ENCODE data around the gene SLC35A2. TPM values are rescaled to one million over a fixed set of nuclear protein-coding genes. Genes with fewer than 3 reads are reported as not detected.
A peak's percentile ranks its signal among the peaks of the same experiment; 100 is the strongest.

SLC35A2 gene
- polyA plus RNA-seq (2013, experiment 1 of 2), result 15.8 TPM
- 15.7 TPM for polyA plus RNA-seq (2013, experiment 2 of 2)

- Histone ChIP-seq H3K56ac (ENCODE audit: low read length) (peak within 1 kb of the TSS; percentile 87), H3K9ac (ENCODE audit: low read length) (peak within 1 kb of the TSS; percentile 77), H2BK120ac (ENCODE audit: low read depth, low read length) (no peak within 1 kb of the TSS), H4K8ac (ENCODE audit: low read depth, low read length) (no peak within 1 kb of the TSS), H3K79me2 (ENCODE audit: control insufficient read depth, insufficient read depth, low read length) (peaks cover 6% of the 10 kb centered on the region), H3K4me2 (ENCODE audit: low read length) (peak within 1 kb of the TSS; percentile 57), H3K4ac (ENCODE audit: low read depth, low read length) (no peak within 1 kb of the TSS), H3K4me3 (ENCODE audit: low read length) (peak within 1 kb of the TSS; percentile 70), H3K27ac (ENCODE audit: low read depth, low read length) (peak within 1 kb of the TSS; percentile 70), H2BK5ac (ENCODE audit: low read length) (no peak within 1 kb of the TSS), H3K23ac (ENCODE audit: low read length) (no peak within 1 kb of the TSS), H3K79me1 (ENCODE audit: low read length) (no peaks in the 10 kb centered on the region), H3K36me3 (ENCODE audit: control insufficient read depth, insufficient read depth, low read length) (no peaks in the 10 kb centered on the region), H3K4me1 (ENCODE audit: control insufficient read depth, low read depth, low read length) (no peaks in the 10 kb centered on the region), H4K5ac (ENCODE audit: low read length) (no peak within 1 kb of the TSS), H3K18ac (ENCODE audit: low read length) (no peak within 1 kb of the TSS), H2BK15ac (replicated peaks; ENCODE audit: low read depth) (no peak within 1 kb of the TSS), H3K27me3 (ENCODE audit: insufficient read depth, low read length, poor library complexity) (no peaks in the 10 kb centered on the region), H2AK5ac (ENCODE audit: low read length) (no peak within 1 kb of the TSS)
- DNase-seq, result peak; percentile 93
- no CpG with 5 or more reads among the region's 60 CpGs for WGBS (ENCODE audit: extremely low coverage, insufficient coverage, low lambda C conversion rate)
These were observed at the start of gene SLC35A2 for GRCh38 chrX:48911412-48912182. SLC35A2 (minus strand) TSS chrX:48911646; CDS start chrX:48911636, 10 bp downstream.

DNA sequence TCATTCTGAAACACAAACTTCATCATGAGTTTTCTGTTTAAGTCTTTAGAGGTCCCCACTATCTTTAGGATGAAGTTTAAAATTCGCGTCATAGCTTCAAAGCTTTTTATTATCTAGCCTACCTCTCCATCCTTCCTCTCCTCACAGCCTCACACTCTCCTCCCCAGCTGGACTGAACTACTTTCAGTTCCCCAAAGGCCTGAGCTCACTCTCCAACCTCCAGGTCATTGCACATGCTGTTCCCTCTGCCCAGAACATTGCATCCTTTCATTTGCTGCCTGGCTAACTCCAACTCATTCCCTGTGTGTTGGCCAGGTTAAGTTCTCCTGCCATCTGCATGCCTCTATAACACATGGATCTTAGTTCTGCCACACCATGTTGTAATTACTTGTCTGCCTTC, 48.8 kb upstream of the SLC35A2 start:
- Histone ChIP-seq H3K4ac (ENCODE audit: low read depth, low read length) (no peak overlapping the region), H2BK120ac (ENCODE audit: low read depth, low read length) (no peak overlapping the region), H2AK5ac (ENCODE audit: low read length) (no peak overlapping the region), H3K79me1 (ENCODE audit: low read length) (no peaks in the 10 kb centered on the region), H3K23ac (ENCODE audit: low read length) (no peak overlapping the region), H3K4me2 (ENCODE audit: low read length) (no peak overlapping the region), H3K79me2 (ENCODE audit: control insufficient read depth, insufficient read depth, low read length) (peaks cover 17% of the 10 kb centered on the region), H3K4me3 (ENCODE audit: low read length) (no peak overlapping the region), H2BK15ac (replicated peaks; ENCODE audit: low read depth) (no peak overlapping the region), H4K5ac (ENCODE audit: low read length) (no peak overlapping the region), H4K8ac (ENCODE audit: low read depth, low read length) (no peak overlapping the region), H2BK5ac (ENCODE audit: low read length) (no peak overlapping the region), H3K18ac (ENCODE audit: low read length) (no peak overlapping the region), H3K9ac (ENCODE audit: low read length) (no peak overlapping the region), H3K56ac (ENCODE audit: low read length) (no peak overlapping the region), H3K27ac (ENCODE audit: low read depth, low read length) (no peak overlapping the region), H3K36me3 (ENCODE audit: control insufficient read depth, insufficient read depth, low read length) (no peaks in the 10 kb centered on the region), H3K27me3 (ENCODE audit: insufficient read depth, low read length, poor library complexity) (no peaks in the 10 kb centered on the region), H3K4me1 (ENCODE audit: control insufficient read depth, low read depth, low read length) (no peaks in the 10 kb centered on the region)
- no CpG with 5 or more reads among the region's 2 CpGs for WGBS (ENCODE audit: extremely low coverage, insufficient coverage, low lambda C conversion rate)
- no peak for DNase-seq

- no peak for DNase-seq
These were observed 47.2 kb upstream of the SLC35A2 start for GRCh38 chrX:48958635-48959094.

GRCh38 chrX:48957827-48958634, 46.6 kb upstream of the SLC35A2 start:
- Histone ChIP-seq H3K23ac (ENCODE audit: low read length) (no peak overlapping the region), H2BK15ac (replicated peaks; ENCODE audit: low read depth) (no peak overlapping the region), H3K79me2 (ENCODE audit: control insufficient read depth, insufficient read depth, low read length) (peaks cover 35% of the 10 kb centered on the region), H3K56ac (ENCODE audit: low read length) (peak overlapping the region; percentile 85), H2BK120ac (ENCODE audit: low read depth, low read length) (no peak overlapping the region), H3K27me3 (ENCODE audit: insufficient read depth, low read length, poor library complexity) (no peaks in the 10 kb centered on the region), H3K4me2 (ENCODE audit: low read length) (peak overlapping the region; percentile 84), H3K4me1 (ENCODE audit: control insufficient read depth, low read depth, low read length) (no peaks in the 10 kb centered on the region), H3K4ac (ENCODE audit: low read depth, low read length) (no peak overlapping the region), H3K79me1 (ENCODE audit: low read length) (no peaks in the 10 kb centered on the region), H2BK5ac (ENCODE audit: low read length) (peak overlapping the region; percentile 70), H3K4me3 (ENCODE audit: low read length) (peak overlapping the region; percentile 81), H3K18ac (ENCODE audit: low read length) (peak overlapping the region; percentile 71), H3K36me3 (ENCODE audit: control insufficient read depth, insufficient read depth, low read length) (no peaks in the 10 kb centered on the region), H4K8ac (ENCODE audit: low read depth, low read length) (no peak overlapping the region), H4K5ac (ENCODE audit: low read length) (no peak overlapping the region), H3K9ac (ENCODE audit: low read length) (peak overlapping the region; percentile 84), H3K27ac (ENCODE audit: low read depth, low read length) (peak overlapping the region; percentile 83), H2AK5ac (ENCODE audit: low read length) (no peak overlapping the region)
- DNase-seq, result peak; percentile 99
- WGBS (ENCODE audit: extremely low coverage, insufficient coverage, low lambda C conversion rate), result no CpG with 5 or more reads among the region's 66 CpGs

More at GRCh38 chrX:48958635-48959094, 47.2 kb upstream of the SLC35A2 start:
- Histone ChIP-seq H3K79me2 (ENCODE audit: control insufficient read depth, insufficient read depth, low read length) (peaks cover 29% of the 10 kb centered on the region), H4K8ac (ENCODE audit: low read depth, low read length) (no peak overlapping the region), H2BK5ac (ENCODE audit: low read length) (no peak overlapping the region), H2BK120ac (ENCODE audit: low read depth, low read length) (no peak overlapping the region), H3K9ac (ENCODE audit: low read length) (peak overlapping the region; percentile 82), H3K4ac (ENCODE audit: low read depth, low read length) (peak overlapping the region; percentile 60), H2AK5ac (ENCODE audit: low read length) (no peak overlapping the region), H3K56ac (ENCODE audit: low read length) (peak overlapping the region; percentile 85), H3K4me2 (ENCODE audit: low read length) (peak overlapping the region; percentile 40), H3K79me1 (ENCODE audit: low read length) (no peaks in the 10 kb centered on the region), H4K5ac (ENCODE audit: low read length) (no peak overlapping the region), H3K36me3 (ENCODE audit: control insufficient read depth, insufficient read depth, low read length) (no peaks in the 10 kb centered on the region), H3K4me3 (ENCODE audit: low read length) (no peak overlapping the region), H3K23ac (ENCODE audit: low read length) (no peak overlapping the region), H2BK15ac (replicated peaks; ENCODE audit: low read depth) (no peak overlapping the region), H3K18ac (ENCODE audit: low read length) (no peak overlapping the region), H3K27me3 (ENCODE audit: insufficient read depth, low read length, poor library complexity) (no peaks in the 10 kb centered on the region), H3K4me1 (ENCODE audit: control insufficient read depth, low read depth, low read length) (no peaks in the 10 kb centered on the region), H3K27ac (ENCODE audit: low read depth, low read length) (peak overlapping the region; percentile 45)
- no CpG with 5 or more reads among the region's 21 CpGs for WGBS (ENCODE audit: extremely low coverage, insufficient coverage, low lambda C conversion rate)

- no peak within 1 kb of the TSS for H2AK5ac ChIP-seq (ENCODE audit: low read length)
- peak within 1 kb of the TSS; percentile 71 for H3K18ac ChIP-seq (ENCODE audit: low read length)
- no peaks in the 10 kb centered on the region for H3K27me3 ChIP-seq (ENCODE audit: insufficient read depth, low read length, poor library complexity)
- no peaks in the 10 kb centered on the region for H3K36me3 ChIP-seq (ENCODE audit: control insufficient read depth, insufficient read depth, low read length)
- H4K8ac ChIP-seq (ENCODE audit: low read depth, low read length), result no peak within 1 kb of the TSS
- H3K56ac ChIP-seq (ENCODE audit: low read length), result peak within 1 kb of the TSS; percentile 92
- H3K79me2 ChIP-seq (ENCODE audit: control insufficient read depth, insufficient read depth, low read length), result peaks cover 40% of the 10 kb centered on the region
- H2BK15ac ChIP-seq (replicated peaks; ENCODE audit: low read depth), result no peak within 1 kb of the TSS
- peak within 1 kb of the TSS; percentile 70 for H2BK5ac ChIP-seq (ENCODE audit: low read length)
- H3K23ac ChIP-seq (ENCODE audit: low read length), result no peak within 1 kb of the TSS
- peak within 1 kb of the TSS; percentile 84 for H3K4me2 ChIP-seq (ENCODE audit: low read length)
- H3K27ac ChIP-seq (ENCODE audit: low read depth, low read length), result peak within 1 kb of the TSS; percentile 83
- no peak within 1 kb of the TSS for H4K5ac ChIP-seq (ENCODE audit: low read length)
- H3K4me3 ChIP-seq (ENCODE audit: low read length), result peak within 1 kb of the TSS; percentile 81
- no peaks in the 10 kb centered on the region for H3K4me1 ChIP-seq (ENCODE audit: control insufficient read depth, low read depth, low read length)
- peak within 1 kb of the TSS; percentile 84 for H3K9ac ChIP-seq (ENCODE audit: low read length)
- H3K79me1 ChIP-seq (ENCODE audit: low read length), result no peaks in the 10 kb centered on the region
- no peak within 1 kb of the TSS for H2BK120ac ChIP-seq (ENCODE audit: low read depth, low read length)
- no peak within 1 kb of the TSS for H3K4ac ChIP-seq (ENCODE audit: low read depth, low read length)
- no peak for DNase-seq
- WGBS (ENCODE audit: extremely low coverage, insufficient coverage, low lambda C conversion rate), result no CpG with 5 or more reads among the region's 53 CpGs
These were observed 46.0 kb upstream of the SLC35A2 start, which contains the start of gene OTUD5 for GRCh38 chrX:48957477-48957826. OTUD5 (minus strand) TSS chrX:48957607; CDS start chrX:48957570, 37 bp downstream.
